ENCODE data around the gene NFKBIB.

NFKBIB gene

DNA sequence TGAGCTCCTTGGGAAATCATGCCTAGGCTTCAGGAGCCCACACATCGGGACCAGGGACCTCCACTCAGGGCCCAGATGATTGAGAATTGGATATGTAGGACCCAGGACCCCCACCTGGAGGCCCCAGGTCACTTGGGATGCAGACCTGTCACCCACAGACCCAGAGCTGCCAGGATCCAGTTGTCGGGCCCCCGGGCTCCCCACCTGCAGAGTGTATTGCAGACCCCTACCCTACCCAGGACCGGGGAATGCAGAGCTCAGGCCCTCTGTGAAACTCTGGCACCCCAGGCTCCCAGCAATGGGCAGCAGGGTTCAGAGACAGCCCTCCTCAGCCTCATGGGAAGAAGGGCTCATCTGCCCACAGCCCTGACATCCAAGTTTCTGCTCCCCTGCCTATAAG is 5.9 kb downstream of the NFKBIB start:
- H3K79me2 ChIP-seq (ENCODE audit: low read length) = peaks cover 29% of the 10 kb centered on the region
- no peak overlapping the region for H3K27ac ChIP-seq (ENCODE audit: low read length)
- H3K9me3 ChIP-seq (ENCODE audit: insufficient read depth, low read length) = no peaks in the 10 kb centered on the region
- H3K4me2 ChIP-seq (ENCODE audit: low read length) = no peak overlapping the region
- H3K27me3 ChIP-seq (ENCODE audit: low read depth, low read length) = no peaks in the 10 kb centered on the region
- H4K20me1 ChIP-seq (ENCODE audit: insufficient read depth, low read length) = no peaks in the 10 kb centered on the region
- H3K36me3 ChIP-seq (replicated peaks; ENCODE audit: low read depth, low read length) = peaks cover 43% of the 10 kb centered on the region
- no peak overlapping the region for H2AFZ ChIP-seq (ENCODE audit: low read depth, low read length)
- TF ChIP-seq EZH2phosphoT487 (IDR thresholded peaks at IDR 0.05; ENCODE audit: low read depth) = no peak
- TF ChIP-seq, protein P1, sequence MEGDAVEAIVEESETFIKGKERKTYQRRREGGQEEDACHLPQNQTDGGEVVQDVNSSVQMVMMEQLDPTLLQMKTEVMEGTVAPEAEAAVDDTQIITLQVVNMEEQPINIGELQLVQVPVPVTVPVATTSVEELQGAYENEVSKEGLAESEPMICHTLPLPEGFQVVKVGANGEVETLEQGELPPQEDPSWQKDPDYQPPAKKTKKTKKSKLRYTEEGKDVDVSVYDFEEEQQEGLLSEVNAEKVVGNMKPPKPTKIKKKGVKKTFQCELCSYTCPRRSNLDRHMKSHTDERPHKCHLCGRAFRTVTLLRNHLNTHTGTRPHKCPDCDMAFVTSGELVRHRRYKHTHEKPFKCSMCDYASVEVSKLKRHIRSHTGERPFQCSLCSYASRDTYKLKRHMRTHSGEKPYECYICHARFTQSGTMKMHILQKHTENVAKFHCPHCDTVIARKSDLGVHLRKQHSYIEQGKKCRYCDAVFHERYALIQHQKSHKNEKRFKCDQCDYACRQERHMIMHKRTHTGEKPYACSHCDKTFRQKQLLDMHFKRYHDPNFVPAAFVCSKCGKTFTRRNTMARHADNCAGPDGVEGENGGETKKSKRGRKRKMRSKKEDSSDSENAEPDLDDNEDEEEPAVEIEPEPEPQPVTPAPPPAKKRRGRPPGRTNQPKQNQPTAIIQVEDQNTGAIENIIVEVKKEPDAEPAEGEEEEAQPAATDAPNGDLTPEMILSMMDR (IDR thresholded peaks at IDR 0.05; ENCODE audit: low read depth, low read length) = no peak
- H3K4me3 ChIP-seq (ENCODE audit: low read length) = no peak overlapping the region
- H3K9ac ChIP-seq (ENCODE audit: low read length) = no peak overlapping the region
- peaks cover 4% of the 10 kb centered on the region for H3K4me1 ChIP-seq (ENCODE audit: low read length)

DNA sequence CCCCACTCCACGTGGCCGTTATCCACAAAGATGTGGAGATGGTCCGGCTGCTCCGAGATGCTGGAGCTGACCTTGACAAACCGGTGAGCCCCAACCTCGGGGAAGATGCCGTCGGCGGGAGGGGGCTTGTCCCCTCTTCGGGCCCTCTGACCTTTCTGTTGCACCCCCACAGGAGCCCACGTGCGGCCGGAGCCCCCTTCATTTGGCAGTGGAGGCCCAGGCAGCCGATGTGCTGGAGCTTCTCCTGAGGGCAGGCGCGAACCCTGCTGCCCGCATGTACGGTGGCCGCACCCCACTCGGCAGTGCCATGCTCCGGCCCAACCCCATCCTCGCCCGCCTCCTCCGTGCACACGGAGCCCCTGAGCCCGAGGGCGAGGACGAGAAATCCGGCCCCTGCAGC is 7.5 kb downstream of the NFKBIB start:
- H3K36me3 ChIP-seq (replicated peaks; ENCODE audit: low read depth, low read length) = peaks cover 37% of the 10 kb centered on the region
- no peak overlapping the region for H2AFZ ChIP-seq (ENCODE audit: low read depth, low read length)
- no peaks in the 10 kb centered on the region for H3K9me3 ChIP-seq (ENCODE audit: insufficient read depth, low read length)
- no peak overlapping the region for H3K9ac ChIP-seq (ENCODE audit: low read length)
- H3K4me2 ChIP-seq (ENCODE audit: low read length) = no peak overlapping the region
- H3K4me1 ChIP-seq (ENCODE audit: low read length) = no peaks in the 10 kb centered on the region
- no peak overlapping the region for H3K4me3 ChIP-seq (ENCODE audit: low read length)
- H3K79me2 ChIP-seq (ENCODE audit: low read length) = peaks cover 16% of the 10 kb centered on the region; the same call in 1 of the 2 replicates
- no peak overlapping the region for H3K27ac ChIP-seq (ENCODE audit: low read length)
- H3K27me3 ChIP-seq (ENCODE audit: low read depth, low read length) = no peaks in the 10 kb centered on the region
- no peaks in the 10 kb centered on the region for H4K20me1 ChIP-seq (ENCODE audit: insufficient read depth, low read length)
- TF ChIP-seq, protein P1 (IDR thresholded peaks at IDR 0.05; ENCODE audit: low read depth, low read length) = no peak
- no peak for TF ChIP-seq EZH2phosphoT487 (IDR thresholded peaks at IDR 0.05; ENCODE audit: low read depth)

DNA sequence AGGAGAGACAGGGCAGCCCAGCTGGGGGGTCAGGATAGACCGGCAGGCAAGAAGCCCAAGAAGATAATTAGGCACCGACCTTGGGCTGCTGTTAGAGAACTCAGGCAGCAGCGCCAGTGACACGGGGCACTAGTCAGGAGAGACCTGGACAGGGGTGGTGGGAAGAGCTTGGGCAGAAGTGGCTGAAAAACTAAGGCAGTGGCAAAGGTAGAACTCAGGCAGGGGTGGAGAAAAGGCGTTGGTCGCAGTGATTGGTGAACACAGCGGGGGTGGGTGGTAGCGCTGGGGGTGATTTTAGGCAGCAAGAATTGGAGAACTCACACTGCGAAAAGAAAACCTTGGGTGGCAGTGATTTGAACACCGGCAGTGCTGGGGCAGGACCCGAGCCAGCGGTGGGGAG is 7.9 kb downstream of the NFKBIB start:
- Histone ChIP-seq H3K27me3 (ENCODE audit: low read depth, low read length) (no peaks in the 10 kb centered on the region), H3K27ac (ENCODE audit: low read length) (no peak overlapping the region), H3K4me1 (ENCODE audit: low read length) (no peaks in the 10 kb centered on the region), H2AFZ (ENCODE audit: low read depth, low read length) (no peak overlapping the region), H3K79me2 (ENCODE audit: low read length) (peaks cover 14% of the 10 kb centered on the region; the same call in 1 of the 2 replicates), H3K4me2 (ENCODE audit: low read length) (no peak overlapping the region), H3K36me3 (replicated peaks; ENCODE audit: low read depth, low read length) (peaks cover 37% of the 10 kb centered on the region), H3K4me3 (ENCODE audit: low read length) (no peak overlapping the region), H3K9me3 (ENCODE audit: insufficient read depth, low read length) (no peaks in the 10 kb centered on the region), H4K20me1 (ENCODE audit: insufficient read depth, low read length) (no peaks in the 10 kb centered on the region), H3K9ac (ENCODE audit: low read length) (no peak overlapping the region)
- TF ChIP-seq EZH2phosphoT487 (IDR thresholded peaks at IDR 0.05; ENCODE audit: low read depth) = no peak
- TF ChIP-seq, protein P1 (IDR thresholded peaks at IDR 0.05; ENCODE audit: low read depth, low read length) = no peak

DNA sequence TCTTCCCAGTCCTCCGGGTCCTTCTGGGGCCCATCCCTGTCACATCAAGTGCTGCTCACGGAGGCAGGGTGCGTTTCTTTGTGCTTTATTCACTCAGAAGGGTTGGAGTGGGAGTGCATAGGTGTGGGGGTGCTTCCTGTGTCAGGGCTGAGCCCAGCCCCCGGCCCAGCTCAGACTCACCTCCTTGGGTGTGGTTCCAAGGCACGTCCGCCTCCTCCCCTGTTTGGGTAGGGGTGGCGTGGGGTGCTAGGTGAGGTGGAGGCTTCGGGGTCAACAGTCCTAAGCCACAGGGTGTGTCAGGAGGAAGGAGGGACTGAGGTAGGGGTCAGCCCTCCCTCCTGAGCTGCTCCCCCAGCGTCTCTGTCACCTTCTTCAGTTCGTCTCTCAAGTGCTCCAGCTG is 9.1 kb downstream of the NFKBIB start:
- no peaks in the 10 kb centered on the region for H3K27me3 ChIP-seq (ENCODE audit: low read depth, low read length)
- no peaks in the 10 kb centered on the region for H3K9me3 ChIP-seq (ENCODE audit: insufficient read depth, low read length)
- no peak overlapping the region for H3K4me3 ChIP-seq (ENCODE audit: low read length)
- peaks cover 37% of the 10 kb centered on the region for H3K36me3 ChIP-seq (replicated peaks; ENCODE audit: low read depth, low read length)
- no peak for TF ChIP-seq EZH2phosphoT487 (IDR thresholded peaks at IDR 0.05; ENCODE audit: low read depth)
- TF ChIP-seq, protein P1 (IDR thresholded peaks at IDR 0.05; ENCODE audit: low read depth, low read length) = no peak
- no peaks in the 10 kb centered on the region for H4K20me1 ChIP-seq (ENCODE audit: insufficient read depth, low read length)
- H3K4me2 ChIP-seq (ENCODE audit: low read length) = no peak overlapping the region
- H3K9ac ChIP-seq (ENCODE audit: low read length) = no peak overlapping the region
- H3K4me1 ChIP-seq (ENCODE audit: low read length) = no peaks in the 10 kb centered on the region
- H2AFZ ChIP-seq (ENCODE audit: low read depth, low read length) = no peak overlapping the region
- H3K79me2 ChIP-seq (ENCODE audit: low read length) = peaks cover 5% of the 10 kb centered on the region; the same call in 1 of the 2 replicates
- H3K27ac ChIP-seq (ENCODE audit: low read length) = no peak overlapping the region
